GM19438 (cell line): Measurements from ENCODE around the gene CREB5.

Source experiments
- ATAC-seq: cut with Tn5 transposase; IDR thresholded peaks from one replicate; pipeline ENCODE4 v1.9.1; 2021; ENCODE audit warnings: low read depth; ENCODE audit not compliant: unreplicated experiment

CREB5 gene

GRCh38 chr7:28697913-28698563 lies 285.7 kb downstream of the CREB5 start:
- no peak for ATAC-seq

DNA sequence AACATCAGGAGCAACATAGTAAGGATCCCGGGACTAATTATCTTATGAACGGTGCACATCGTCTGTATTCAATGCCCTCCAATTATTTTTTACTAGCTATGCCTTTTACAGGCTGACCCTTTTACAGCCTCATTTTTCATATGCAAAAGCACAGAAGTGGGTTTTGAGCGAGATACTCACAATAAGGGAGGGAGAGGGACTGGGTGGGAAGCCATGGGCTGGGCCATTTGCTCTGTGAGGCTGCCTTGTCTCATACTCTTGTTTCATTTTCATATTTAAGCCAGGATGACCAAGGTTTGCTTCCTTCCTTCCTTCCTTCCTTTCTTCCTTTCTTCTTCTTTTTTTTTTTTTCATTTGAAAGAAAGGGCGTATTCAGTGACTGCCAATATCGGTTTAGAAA lies 286.5 kb downstream of the CREB5 start:
- no peak for ATAC-seq

GRCh38 chr7:28700096-28700495 lies 287.8 kb downstream of the CREB5 start:
- no peak for ATAC-seq

DNA sequence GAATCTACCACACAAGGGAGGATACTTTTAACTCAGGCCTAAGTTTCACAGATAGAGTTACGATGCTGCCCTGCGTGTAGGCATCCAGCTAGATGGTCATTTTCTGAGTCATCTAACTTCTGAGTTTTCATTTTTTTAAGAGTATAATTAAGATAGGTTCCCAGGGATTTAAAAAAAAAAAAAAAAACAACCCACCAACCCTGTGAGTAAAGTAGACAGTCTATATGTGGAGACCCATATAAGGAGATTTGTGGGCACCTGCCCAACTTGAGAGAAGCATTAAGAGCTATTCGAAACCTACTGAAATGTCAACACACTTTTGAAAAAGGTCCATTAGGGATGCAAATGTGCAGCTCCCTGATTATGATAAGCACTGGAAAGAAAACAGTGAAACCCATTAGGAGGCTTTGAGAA lies 288.5 kb downstream of the CREB5 start:
- ATAC-seq, result no peak

- no peak for ATAC-seq
Observed at GRCh38 chr7:28701731-28702130, 289.4 kb downstream of the CREB5 start.

DNA sequence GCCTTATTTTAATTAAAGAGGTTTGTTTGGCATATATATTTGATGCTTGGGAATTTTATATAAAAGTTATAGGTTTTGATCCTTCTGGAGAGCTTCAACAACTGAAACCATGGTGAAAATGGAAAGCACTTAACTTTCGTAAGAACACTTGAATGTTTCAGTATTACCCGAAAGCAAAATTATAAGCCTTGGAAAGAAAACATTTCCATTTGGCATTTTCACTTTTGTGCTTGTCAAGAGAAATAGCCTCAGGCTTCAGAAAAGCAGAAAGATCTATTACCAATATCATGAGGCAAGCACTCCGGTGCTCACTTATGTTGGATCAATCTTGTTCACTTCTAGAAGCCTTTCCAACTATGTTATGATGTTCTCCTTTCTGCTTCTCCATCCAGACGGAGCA lies 289.9 kb downstream of the CREB5 start:
- no peak for ATAC-seq

DNA sequence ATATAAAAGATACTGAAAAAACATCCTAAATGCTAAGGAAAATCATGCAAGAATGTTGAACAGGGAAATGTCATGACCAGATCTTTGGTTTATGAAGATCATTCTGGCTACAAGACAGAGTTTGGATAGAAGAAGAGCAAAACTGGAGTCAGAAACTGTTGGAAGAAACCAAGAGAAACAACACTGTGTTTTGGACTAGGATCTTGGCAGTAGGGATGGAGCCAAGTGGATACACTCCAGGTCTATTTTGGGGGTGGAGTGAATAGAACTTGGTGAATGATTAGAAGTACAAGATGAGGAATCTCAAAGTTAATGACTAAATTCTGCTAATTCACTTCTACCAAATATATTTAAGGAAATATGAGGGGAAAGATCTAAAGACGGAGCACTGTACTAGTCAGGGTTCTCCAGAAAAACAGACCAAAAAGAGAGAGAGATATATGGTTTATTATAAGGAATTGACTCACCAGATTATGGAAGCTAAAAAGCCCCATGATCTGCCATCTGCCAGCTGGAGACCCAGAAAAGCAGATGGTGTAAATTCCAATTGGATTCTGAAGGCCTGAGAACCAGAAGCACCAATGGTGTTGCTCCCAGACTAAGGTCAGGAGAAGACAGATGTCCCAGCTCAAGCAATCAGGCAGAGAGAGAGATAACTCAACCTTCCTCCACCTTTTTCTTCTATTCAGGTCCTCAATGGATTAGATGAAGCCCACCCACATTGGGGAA lies 290.9 kb downstream of the CREB5 start:
- no peak for ATAC-seq

DNA sequence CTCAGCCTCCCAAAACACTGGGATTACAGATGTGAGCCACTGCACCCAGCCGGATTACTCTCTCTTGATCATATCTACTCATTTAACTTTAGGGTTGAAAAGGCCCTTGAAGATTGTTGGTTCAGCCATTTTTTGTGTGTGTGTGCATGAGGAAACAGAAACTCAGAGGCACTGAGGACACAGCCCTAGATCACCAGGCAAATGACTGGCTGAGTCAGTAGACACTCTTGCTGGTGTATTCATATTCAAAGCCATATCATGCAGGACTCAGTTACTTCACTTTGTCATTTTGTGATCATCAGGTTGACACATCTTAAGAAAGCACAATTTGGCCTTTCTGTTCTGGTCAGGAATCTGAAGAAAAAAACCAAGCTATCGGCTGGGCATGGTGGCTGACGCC lies 292.4 kb downstream of the CREB5 start:
- no peak for ATAC-seq

DNA sequence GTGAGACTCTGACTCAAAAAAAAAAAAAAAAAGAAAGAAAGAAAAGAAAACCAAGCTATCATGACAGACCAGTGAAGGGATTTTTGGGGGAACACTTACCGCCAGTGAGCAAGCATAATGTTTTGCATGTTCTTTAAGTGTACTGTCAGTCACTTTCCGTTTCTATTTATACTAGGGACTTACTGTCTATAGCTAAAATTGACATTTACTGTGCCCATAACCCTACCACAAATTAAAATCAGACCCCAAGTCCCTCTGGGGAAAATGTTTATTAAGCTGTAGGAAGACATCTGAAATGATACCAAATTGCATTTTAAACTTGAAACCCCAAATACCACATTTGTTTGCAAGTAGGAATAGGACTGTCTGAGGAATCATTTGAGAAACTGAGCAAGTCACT lies 293.0 kb downstream of the CREB5 start:
- ATAC-seq, result no peak

GRCh38 chr7:28706584-28706983 lies 294.3 kb downstream of the CREB5 start:
- no peak for ATAC-seq

- no peak for ATAC-seq
Observed at GRCh38 chr7:28707291-28707690, 295.0 kb downstream of the CREB5 start.

- ATAC-seq, result no peak
Observed at GRCh38 chr7:28708033-28708951, 296.0 kb downstream of the CREB5 start.

- ATAC-seq, result no peak
Observed at GRCh38 chr7:28709748-28710147, 297.4 kb downstream of the CREB5 start.

DNA sequence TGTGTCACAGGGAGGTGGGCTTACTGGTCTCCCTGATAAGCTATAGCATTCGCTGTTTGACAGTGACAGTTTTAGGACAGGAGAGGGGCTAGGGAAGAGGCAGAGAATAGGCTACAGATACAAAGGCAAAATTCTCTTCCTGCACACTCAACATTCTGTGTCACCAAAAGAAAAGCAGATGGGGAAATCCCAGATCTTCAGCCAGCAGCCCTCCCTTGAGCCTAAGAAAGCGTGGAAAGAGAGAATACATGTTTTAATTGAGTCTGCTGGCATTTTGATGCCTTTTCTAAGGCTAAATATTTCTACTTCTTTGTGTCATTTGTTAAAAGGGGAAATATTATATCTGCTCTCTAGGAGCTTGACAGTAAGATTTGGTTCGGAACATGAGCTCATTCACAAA lies 298.8 kb downstream of the CREB5 start:
- ATAC-seq, result no peak

- no peak for ATAC-seq
Observed at GRCh38 chr7:28714459-28715120, 302.3 kb downstream of the CREB5 start.

- no peak for ATAC-seq
Observed at GRCh38 chr7:28717445-28718054, 305.2 kb downstream of the CREB5 start.

DNA sequence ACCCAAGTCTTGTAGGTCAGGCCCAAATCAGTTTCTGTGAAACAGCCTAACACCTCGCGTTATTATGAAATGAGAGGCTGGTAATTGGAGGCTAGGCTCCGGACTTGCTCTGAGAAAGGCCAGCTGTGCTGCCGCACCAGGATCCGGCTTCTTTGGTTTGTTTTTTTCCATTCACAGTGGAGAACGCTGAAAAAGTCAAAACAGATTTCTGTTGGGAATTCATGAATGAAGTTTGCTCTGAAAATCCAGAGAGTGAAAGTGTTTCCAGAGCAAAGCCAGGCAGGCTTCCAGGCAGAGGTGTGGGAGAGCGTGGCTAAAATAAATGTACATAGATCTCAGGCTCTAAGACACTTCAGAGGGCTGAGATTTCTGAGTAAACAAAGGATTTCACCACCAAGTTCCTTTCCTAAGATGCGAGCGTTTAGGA lies 305.8 kb downstream of the CREB5 start:
- no peak for ATAC-seq

DNA sequence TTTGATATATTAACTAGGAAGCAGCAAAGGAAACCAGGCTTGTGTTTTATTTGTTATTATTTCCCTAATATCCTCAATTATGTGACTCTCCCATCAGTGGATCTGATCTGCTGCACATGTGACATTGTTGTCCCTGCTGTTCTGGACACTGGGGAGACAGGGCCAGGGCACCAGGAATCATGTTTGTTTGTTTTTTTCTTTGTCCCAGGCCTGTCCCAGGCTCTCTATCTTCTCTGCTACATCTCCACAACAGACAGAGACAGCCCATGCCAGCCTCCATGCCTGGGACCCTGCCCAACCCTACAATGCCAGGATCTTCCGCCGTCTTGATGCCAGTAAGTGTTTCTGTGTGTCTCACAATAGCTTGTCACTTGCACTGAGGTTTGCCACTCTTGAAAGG lies 306.2 kb downstream of the CREB5 start:
- no peak for ATAC-seq

- no peak for ATAC-seq
Observed at GRCh38 chr7:28722684-28723083, 310.4 kb downstream of the CREB5 start.

DNA sequence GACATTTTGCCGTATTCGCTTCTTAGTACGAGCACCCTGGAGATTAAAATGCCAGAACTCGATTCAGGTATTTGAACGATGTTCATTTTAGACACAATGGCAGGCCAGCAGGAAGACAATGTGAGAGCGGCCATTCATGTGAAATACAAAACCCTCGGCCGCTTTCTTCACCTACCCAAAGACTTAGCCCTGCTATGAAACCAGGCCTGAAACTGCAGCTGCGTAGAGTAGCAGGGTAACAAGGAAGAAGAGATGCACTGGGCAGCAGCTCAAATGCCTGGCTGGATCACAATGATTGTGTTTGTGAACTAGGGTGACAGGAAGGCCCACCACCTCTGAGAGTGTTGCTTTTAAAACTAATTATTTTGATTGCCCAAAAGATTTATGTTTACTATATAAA lies 311.0 kb downstream of the CREB5 start:
- ATAC-seq, result no peak
